GM18519 (cell line): ENCODE measurements around the gene HSDL1.

Experiments
- ATAC-seq: cut with Tn5 transposase; IDR thresholded peaks from one replicate; pipeline ENCODE4 v1.9.1; 2021; ENCODE audit warnings: mild to moderate bottlenecking, moderate library complexity; ENCODE audit not compliant: unreplicated experiment, low FRiP score

Gene HSDL1

DNA sequence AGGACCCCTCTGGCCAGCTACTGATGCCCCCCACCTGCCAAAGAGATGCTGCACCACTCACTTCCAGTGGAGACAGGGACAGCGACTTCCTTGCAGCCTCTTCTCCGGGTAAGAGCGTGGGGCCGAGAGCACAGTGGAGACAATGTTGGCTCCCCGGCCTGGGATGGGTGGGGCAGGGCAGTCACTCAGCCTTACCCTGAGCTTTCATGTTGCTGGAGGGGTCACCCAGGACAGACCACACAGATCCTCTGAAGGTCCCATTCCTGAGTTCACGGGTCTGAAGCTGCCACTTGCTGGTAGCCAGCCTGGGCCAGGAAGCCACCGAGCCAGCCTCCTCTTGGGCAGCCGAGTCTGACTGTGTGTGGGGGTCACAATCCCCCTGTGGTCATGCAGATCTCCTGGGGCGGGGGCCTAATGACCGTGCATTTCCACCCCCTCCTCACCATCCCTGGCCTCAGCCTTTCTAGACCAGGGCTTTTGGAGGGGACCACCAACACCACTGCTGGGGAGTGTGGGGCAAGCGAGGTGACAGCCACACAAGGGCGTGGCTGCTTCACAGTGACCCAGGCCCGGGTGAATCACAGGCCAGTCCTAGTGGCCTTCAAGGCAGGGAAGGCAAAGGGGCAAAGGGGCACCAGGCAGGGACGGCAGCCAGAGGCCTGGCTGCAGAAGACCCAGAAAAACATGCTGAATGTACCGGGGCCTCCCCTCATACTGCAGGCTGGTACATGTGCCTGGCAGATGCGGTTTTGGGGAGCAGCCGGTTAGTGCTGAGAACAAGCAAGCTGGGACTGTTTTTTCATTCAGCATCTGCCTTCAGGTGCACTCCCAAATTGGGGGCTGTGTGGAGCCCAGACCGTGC is 31.4 kb upstream of the HSDL1 start:
- no peak for ATAC-seq

DNA sequence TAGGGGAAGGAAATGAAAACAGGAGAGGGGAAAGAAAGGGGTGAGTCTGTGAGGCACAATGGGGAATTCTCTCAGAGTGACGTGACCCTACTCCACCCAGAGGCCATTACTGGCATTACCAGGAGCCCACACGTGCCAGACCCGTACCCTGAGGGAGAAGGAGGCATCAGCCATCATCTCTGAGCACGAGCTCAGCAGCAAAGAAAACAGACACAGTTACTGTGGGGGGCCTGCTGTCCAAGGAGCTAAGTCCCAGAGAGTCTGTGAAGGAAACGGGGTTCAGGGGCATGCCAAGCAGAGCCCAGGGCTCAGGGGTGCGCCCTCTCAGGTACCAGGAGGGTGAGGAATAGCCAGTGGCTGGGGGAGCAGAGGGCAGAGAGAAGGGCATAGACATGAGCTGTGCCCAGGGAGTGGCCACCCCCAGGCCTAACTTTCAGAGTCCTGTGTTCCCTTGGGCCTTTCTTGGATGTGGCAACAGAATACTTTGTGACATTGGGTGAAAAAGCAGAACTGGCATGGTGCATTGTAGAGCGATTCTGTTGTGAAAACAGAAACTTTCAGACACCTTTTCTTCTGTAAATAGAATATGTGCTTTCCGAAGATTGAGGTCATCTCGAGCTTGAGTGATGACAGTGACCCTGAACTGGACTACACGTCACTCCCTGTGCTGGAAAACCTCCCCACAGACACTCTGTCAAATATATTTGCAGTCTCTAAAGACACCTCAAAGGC is 30.5 kb upstream of the HSDL1 start:
- no peak for ATAC-seq

DNA sequence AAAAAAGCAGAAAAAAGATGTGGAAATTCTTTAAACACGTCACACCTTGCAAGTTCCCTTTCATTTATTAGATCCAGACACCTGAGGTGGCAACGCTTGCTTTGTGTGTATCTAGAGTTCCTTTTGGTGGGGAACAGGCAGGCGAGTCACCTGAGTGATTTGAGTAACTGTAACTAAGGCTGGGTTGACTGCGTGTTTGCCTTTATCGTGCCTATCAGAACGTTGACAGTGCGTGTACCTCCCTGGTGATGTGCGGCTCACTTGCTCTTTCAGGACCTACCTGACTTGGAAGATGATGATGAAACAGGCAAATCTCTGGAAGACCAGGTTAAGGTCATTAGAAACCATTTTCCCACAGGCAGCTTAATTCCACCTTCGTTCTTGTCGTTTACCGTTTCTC is 29.4 kb upstream of the HSDL1 start:
- no peak for ATAC-seq

DNA sequence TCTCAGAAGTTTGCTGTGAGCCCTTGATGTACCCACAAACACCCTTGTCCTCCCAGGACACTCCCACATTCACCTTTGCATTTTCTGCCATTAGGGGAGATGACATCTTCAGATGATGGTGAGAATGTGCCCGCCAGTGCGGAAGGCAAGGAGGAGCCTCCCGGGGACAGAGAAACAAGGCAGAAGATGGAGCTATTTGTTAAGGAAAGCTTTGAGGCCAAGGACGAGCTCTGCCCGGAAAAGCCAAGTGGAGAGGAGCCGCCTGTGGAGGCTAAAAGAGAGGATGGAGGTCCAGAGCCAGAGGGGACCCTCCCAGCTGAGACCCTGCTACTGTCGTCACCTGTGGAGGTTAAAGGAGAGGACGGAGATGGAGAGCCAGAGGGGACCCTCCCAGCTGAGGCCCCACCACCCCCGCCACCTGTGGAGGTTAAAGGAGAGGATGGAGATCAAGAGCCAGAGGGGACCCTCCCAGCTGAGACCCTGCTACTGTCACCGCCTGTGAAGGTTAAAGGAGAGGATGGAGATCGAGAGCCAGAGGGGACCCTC is 24.9 kb upstream of the HSDL1 start:
- ATAC-seq, result no peak

DNA sequence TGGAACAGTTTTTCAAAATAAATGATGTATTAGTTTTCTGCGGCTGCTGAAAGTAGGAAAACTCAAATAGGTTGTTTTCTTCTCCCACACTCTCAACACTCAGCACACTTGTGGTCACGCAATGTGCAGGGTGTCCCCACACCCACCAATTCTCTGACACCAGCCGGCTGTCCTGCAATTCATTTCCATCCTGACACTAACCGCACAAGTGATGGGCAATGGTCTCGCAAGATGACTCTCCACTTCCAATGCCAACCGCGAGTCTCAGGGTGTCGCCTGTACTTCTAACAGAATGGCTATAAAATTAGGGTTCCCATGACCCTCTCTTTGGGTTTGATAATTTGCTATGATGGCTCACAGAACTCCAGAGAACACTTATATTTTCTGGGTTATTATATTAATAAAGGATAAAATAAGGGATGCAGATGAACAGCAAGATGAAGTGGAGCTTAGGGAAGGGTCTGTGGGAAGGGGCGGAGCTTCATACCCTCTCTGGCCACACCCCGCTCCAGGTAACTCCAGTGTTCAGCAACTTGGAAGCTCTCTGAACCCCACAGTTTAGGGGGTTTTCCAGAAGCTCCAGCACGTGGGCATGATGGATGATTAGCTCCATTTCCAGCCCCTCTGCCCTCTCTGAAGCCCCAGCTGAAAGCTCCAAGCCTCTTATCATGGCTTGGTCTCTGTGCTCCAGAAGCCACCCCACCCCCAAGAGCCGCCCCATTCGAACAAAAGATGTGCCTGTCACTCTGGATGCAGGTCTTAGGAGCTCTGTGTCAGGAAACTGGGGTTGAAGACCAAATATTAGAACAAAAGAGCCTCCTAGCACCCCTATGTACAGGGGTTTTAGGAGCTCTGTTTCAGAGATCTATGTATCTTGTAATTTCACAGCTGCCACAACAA is 22.1 kb upstream of the HSDL1 start:
- ATAC-seq, result no peak

DNA sequence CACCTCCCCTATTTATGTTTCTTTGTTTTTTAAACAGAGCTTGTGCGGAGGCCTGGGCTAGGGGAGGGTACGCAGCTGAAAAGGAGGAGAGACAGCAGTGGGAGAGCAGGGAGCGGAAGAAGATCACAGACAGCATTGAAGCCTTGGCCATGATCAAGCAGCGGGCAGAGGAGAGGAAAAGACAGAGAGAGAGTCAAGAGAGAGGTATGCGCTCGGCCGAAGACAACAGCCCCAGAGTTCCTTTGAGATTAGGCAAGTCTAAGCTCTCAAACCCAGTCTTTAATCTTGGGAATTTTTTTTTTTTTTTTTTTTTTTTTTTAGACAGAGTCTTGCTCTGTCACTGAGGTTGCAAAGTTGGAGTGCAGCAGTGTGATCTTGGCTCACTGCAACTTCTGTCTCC is 20.8 kb upstream of the HSDL1 start:
- no peak for ATAC-seq

DNA sequence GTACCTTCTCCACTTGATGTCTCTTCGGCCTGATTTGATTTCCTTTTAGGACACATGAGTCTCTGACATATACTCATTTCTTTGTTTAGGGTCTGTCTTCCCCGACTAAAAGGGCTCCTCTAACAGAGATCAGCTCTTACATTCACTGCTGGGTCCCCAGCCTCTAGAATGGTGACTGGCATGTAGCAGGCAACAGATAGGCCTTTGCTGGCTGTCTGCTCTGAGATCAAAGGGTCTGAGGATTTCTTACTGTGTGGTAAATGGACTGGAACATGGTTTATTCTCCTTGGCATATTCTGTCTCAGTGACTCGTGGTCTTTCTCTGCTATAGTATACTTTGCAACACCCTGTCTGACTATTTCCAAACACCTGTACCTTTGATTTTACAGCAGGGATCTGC is 16.8 kb upstream of the HSDL1 start:
- no peak for ATAC-seq

DNA sequence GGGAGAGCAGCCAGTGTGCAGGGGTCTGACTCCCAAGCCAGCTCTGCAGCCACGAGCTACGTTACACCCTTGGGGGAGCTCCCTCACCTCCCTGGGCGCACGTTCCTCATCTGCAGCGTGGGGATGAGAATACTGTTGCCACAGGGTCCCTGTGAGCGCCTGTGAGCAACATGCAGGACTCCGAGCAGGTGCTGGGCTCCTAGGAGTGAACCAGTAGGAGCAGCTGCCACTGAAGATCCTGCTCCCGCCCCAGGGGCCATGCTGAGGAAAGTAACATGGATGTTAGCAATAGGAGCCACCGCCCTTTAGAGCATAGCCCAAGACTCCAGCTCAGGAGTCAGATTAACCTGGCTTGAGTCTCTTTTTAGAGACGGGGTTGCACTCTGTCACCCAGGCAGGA is 16.1 kb upstream of the HSDL1 start:
- no peak for ATAC-seq

DNA sequence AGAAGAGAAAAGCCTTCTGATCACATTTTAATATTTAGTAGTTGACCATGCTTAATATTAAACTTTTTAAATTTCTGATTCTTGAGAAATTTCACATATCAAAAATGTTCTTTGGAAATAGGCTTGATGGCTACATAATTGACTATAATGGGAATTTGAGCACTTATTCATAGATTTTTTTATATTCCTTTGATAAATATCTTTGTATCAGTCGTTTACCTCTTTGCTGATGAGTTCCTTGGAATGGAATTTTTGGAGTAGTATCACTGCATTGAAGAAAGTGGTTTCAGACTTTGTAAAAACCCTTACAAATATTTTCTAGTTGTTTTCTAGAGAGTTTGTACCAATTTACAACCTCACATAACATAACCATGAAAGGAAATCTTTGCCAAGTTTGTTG is 14.8 kb upstream of the HSDL1 start:
- ATAC-seq, result no peak

DNA sequence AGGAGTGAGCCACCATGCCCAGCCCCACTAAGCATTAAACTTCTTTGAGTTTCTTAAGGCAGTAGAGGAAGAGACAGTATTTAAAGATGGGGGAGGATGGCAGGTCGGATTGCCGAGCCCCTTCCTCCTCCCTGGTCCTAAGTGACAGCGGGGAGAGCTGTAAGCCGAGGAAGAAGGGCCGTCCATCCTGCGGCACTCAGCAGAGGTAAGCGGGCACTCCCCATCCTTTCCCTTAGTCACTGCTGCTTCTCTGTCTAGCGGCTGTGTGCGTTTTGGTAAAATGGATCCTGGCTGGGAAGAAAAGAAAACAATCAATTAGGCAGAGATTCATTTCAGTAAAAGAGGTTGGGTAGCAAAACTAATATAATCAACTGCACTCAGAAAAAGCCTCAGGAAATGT is 14.0 kb upstream of the HSDL1 start:
- ATAC-seq, result no peak

DNA sequence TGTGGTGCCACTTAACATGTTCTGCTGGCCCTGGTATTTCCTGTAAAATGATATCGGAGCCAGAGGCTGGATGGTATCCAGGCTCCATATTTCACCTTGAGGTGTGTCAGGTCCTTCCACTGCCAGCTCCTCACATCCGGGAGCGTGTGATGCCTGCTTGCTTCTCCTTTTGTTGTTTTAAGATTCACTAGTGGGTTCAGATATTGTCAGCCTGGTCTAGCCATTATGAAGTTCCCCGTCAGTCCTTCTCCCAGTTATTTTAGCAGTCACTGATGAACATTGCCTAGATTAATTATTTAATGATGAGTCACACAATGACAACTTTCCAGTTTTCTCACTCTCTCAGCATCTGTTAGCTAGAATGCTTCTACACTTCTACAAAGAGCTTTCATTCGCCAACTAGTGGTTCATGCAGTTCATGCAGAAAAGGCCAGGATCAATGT is 11.4 kb upstream of the HSDL1 start:
- no peak for ATAC-seq

DNA sequence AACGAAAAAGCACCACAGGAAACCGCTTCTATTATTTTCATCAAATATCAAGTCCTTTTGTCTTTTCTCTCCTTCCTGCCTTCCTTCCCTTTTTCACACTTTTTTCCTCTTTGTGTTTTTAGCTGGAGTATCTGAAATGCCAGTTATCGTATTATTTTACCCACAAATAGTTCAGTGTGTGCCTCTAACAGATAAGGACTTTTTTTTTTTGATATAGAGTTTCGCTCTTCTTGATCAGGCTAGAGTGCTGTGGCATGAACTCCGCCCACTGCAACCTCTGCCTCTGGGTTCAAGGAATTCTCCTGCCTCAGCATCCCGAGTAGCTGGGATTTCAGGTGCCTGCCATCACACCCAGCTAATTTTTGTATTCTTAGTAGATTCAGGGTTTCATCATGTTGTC is 10.8 kb upstream of the HSDL1 start:
- no peak for ATAC-seq

DNA sequence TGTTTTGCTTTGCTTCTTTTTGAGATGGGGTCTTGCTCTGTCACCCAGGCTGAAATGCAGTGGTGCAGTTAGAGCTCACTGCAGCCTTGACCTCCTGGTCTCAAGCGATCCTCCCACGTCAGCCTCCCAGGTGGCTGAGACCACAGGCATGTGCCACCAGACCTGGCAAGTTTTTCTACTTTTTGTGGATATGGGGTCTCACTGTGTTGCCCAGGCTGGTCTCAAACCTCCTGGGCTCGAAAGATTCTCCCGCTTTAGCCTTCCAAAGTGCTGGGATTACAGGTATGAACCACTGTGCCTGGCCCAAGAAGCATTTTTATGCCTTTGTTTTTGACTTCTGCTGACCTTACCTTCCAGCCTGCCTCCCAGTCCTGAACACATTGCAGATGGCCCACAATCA is 10.2 kb upstream of the HSDL1 start:
- no peak for ATAC-seq

DNA sequence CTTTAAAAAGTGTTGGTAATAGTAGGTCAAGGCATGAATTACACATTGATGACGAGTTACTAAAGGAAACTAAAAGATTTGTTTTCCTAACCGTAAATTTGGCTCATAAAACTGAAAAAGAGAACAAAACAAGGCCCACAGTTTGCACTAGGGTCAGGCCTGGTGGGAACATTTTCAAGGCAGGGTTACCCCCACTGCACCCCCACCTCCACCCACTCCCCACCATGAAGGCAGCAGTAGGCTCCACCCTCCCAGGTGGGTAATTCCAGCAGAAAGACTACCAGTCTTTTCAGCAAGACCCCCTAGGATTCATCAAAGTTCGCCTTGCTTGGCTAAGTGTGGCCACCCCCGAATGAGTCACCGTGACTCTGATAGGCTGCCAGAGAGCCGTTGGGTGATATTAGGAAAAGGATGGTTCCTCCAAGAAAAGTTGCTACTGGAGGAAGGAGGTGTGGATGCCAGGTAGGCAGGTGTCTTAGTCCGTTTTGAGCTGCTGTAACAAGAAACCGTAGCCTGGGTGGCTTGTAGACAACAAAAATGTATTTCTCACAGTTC is 8.8 kb upstream of the HSDL1 start:
- ATAC-seq, result no peak

DNA sequence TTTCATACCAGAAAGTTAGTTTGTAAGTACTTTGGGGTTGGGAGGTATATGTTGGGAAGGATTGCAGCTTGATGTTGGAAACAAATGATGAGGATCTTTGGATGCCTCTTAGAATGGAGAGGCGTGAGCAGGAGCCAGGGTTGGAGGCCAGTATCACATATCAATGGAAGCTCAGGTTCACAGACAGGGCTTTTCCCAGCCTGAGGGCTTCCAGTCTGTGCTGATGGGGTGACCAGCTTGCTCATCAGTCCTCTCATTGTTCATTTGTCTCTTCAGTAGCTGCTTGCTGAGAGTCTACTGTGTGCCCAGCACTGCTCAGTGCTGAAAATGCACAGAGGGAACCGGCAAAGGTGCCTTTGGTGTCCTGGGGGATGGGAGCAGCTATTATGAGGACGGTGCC is 5.9 kb upstream of the HSDL1 start:
- no peak for ATAC-seq

DNA sequence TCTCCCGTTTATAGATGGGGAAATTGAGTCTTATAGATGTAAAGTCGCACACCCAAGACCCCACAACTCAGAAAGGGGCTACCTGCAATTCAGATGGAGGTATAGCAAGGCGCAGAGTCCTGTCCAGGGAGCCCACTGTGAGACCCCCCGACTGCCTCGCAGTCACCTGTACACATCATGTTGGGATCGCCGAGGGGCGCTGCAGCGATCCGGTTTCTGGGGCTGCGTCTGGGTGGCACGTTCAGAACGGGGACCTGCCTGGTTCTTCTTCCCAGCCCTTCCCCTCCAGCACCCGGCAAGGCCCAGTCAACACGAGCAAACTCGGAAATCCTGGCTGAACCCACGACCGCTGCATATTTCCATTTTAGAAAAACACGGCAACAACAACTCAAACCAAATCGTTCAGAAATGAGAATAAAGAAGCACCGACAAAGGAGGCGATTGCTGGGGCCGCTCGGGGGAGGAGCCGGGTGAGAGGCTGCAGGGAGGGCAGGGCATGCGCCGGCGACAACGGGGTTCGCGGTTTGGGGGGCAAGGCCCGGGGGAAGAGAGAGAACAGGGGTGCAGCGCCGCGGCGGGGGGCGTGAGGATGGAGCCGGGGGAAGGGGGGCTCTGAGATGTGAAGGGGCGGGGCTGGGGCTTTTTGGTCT is 643 bp downstream of the HSDL1 start:
- no peak for ATAC-seq

DNA sequence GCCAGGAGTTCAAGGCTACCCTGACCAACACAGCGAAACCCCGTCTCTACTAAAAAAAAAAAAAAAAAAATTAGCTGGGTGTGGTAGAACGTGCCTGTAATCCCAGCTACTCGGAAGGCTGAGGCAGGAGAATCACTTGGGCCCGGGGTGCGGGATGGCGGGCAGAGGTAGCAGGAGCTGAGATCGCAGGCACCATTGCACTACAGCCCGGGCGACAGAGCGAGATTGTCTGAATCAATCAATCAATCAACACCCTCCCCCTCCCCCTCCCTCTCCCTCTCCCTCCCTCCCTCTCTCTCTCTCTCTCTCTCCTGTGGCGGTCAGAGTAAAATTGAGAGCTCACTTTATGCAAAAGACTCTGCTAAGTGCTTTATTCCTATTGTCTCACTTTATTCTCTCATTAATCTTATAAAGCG is 1.2 kb downstream of the HSDL1 start:
- ATAC-seq, result no peak

DNA sequence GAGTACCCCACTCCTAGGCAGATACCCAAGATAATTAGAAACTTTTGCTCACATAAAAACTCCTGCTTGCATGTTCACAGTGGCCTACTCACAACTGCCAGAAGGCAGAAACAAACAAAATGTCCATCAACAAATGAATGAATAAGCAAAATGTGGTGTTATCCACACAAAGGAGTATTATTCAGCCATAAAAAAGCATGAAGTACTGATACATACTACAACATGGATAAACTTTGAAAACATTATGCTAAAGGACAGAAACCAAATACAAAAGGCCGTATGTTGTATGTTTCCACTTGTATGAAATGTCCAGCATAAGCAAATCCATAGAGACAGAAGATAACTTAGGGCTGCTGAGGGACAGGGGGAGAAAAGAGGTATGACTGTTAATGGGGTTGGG is 1.9 kb downstream of the HSDL1 start:
- ATAC-seq, result no peak

DNA sequence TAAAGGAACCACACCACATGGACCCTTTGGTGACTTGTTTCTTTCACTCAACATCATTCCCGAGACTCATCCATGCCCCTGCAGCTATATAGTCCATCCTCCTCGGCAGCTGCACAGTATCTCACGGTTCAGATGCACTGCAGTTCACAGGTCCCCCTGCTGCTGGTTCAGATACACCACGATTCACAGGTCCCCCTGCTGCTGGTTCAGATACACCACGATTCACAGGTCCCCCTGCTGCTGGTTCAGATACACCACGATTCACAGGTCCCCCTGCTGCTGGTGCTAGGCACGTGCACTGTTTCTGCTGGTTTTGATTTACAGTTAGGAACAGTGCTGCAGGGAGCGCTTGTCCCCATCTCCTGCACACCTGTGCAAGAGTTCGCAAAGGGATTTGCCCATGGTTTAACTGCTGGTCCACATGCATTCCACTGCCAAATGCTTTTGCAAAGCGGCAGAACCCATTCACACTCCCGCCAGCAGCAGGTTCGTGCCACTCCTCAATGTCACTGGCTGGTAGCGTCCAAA is 3.8 kb downstream of the HSDL1 start:
- no peak for ATAC-seq
